ENCODE measurements around the gene TOR4A. TPM values are rescaled to one million over a fixed set of nuclear protein-coding genes. Genes with fewer than 3 reads are reported as not detected.

Gene TOR4A
- total RNA-seq, 2 experiments from 2014 or later, result 0.67 to 0.80 TPM

DNA sequence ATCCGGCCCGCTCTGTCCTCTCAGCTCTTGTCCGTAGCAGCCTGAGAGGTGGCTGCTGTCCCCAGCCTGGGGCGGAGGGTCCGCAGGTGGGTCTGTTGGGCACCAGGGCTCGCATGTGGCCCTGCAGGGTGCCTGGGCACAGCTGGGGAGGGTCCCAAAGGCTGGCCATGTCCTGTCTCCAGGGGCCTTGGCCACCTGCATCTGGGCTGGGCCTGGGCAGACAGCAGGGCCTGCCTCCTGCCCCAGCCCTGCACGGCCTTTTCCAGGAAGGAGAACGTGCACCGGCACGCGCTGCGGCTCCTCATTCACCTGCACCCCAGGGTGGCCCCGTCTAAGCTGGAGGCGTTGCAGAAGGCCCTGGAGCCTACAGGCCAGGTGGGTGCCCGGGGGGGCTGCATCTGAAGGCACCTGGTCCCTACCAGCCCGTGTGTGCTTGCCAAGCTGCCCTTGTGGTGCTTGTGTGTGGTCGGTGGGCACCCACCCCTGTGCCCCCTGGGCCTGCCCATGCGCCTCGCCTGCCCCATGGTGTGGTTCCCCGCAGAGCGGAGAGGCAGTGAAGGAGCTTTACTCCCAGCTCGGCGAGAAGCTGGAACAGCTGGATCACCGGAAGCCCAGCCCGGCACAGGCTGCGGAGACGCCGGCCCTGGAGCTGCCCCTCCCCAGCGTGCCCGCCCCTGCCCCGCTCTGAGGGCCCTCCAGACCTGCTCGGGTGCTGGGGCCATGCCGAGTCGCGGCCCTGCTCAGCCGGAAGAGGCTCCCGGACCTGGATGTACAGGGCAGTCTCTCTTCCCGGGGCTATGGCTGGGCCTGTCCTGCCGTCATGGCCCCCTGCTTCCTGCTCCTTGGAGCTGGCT is 5.1 kb upstream of the TOR4A start:
- peaks cover 23% of the 10 kb centered on the region for H3K4me1 Mint-ChIP-seq (ENCODE audit: low read depth)
- CTCF ChIA-PET, result no interaction called here
- POLR2A ChIA-PET, result interaction anchor here (1.1 kb wide), 1 partner anchor 10 kb away, joined by 3 read pairs; no protein-coding TSS in a partner anchor

GRCh38 chr9:137273095-137273490 is 4.4 kb upstream of the TOR4A start:
- Histone ChIP-seq H3K36me3 (ENCODE audit: insufficient read depth, low read length) (peaks cover 30% of the 10 kb centered on the region), H3K9me3 (ENCODE audit: control insufficient read depth in 1 of 2, insufficient read depth in 1 of 2, low read length in 2 of 2) (no peaks in the 10 kb centered on the region), H3K4me1 (ENCODE audit: insufficient read depth, low read length) (peaks cover 38% of the 10 kb centered on the region), H3K27ac (ENCODE audit: low read depth in 1 of 2, low read length in 2 of 2) (no peak overlapping the region), H3K4me3 (ENCODE audit: low read length) (no peak overlapping the region), H3K27me3 (ENCODE audit: control insufficient read depth in 1 of 2, insufficient read depth in 2 of 2, low read length in 2 of 2) (peaks cover 7% of the 10 kb centered on the region in 2 experiments)
- H3K9me3 Mint-ChIP-seq, result no peaks in the 10 kb centered on the region
- no peak for TF ChIP-seq CTCF (IDR thresholded peaks at IDR 0.05)
- no peak for ATAC-seq (ENCODE audit: poor library complexity)
- H3K36me3 Mint-ChIP-seq (ENCODE audit: low read depth), result peaks cover 27% of the 10 kb centered on the region
- POLR2A ChIA-PET, result interaction anchor here (1.1 kb wide), 1 partner anchor 9 kb away, joined by 3 read pairs; no protein-coding TSS in a partner anchor
- peaks cover 23% of the 10 kb centered on the region for H3K4me1 Mint-ChIP-seq (ENCODE audit: low read depth)
- peaks cover 7% of the 10 kb centered on the region for H3K27me3 Mint-ChIP-seq
- intact Hi-C loops (cut with DNase I, micrococcal nuclease), result no loop called here
- no peak overlapping the region for H3K4me3 Mint-ChIP-seq
- CTCF ChIA-PET, result interaction anchor here (0.5 kb wide), 1 partner anchor 142 kb away, joined by 3 read pairs; no protein-coding TSS in a partner anchor
- H3K27ac Mint-ChIP-seq, result no peak overlapping the region
- DNase-seq, result no peak

More for the DNA sequence above, 5.1 kb upstream of the TOR4A start:
- Mint-ChIP-seq H3K9me3 (no peaks in the 10 kb centered on the region), H3K36me3 (ENCODE audit: low read depth) (peaks cover 31% of the 10 kb centered on the region), H3K27ac (no peak overlapping the region), H3K4me3 (no peak overlapping the region), H3K27me3 (peaks cover 7% of the 10 kb centered on the region)
- Histone ChIP-seq H3K4me3 (ENCODE audit: low read length) (no peak overlapping the region), H3K4me1 (ENCODE audit: insufficient read depth, low read length) (peaks cover 32% of the 10 kb centered on the region), H3K27ac (ENCODE audit: low read depth in 1 of 2, low read length in 2 of 2) (no peak overlapping the region), H3K36me3 (ENCODE audit: insufficient read depth, low read length) (peaks cover 34% of the 10 kb centered on the region), H3K27me3 (ENCODE audit: control insufficient read depth in 1 of 2, insufficient read depth in 2 of 2, low read length in 2 of 2) (peaks cover 6 to 7% of the 10 kb centered on the region in 2 experiments), H3K9me3 (ENCODE audit: control insufficient read depth in 1 of 2, insufficient read depth in 1 of 2, low read length in 2 of 2) (no peaks in the 10 kb centered on the region)
- TF ChIP-seq CTCF (IDR thresholded peaks at IDR 0.05), result no peak
- ATAC-seq (ENCODE audit: poor library complexity), result no peak
- intact Hi-C loops (cut with DNase I, micrococcal nuclease), result no loop called here
- DNase-seq, result no peak

- TF ChIP-seq CTCF (IDR thresholded peaks at IDR 0.05), result no peak
- no peak for ATAC-seq (ENCODE audit: poor library complexity)
- Histone ChIP-seq H3K4me3 (ENCODE audit: low read length) (no peak overlapping the region), H3K9me3 (ENCODE audit: control insufficient read depth in 1 of 2, insufficient read depth in 1 of 2, low read length in 2 of 2) (no peaks in the 10 kb centered on the region), H3K27me3 (ENCODE audit: control insufficient read depth in 1 of 2, insufficient read depth in 2 of 2, low read length in 2 of 2) (peaks cover 7% of the 10 kb centered on the region in 2 experiments), H3K36me3 (ENCODE audit: insufficient read depth, low read length) (peaks cover 26% of the 10 kb centered on the region), H3K27ac (ENCODE audit: low read depth in 1 of 2, low read length in 2 of 2) (no peak overlapping the region), H3K4me1 (ENCODE audit: insufficient read depth, low read length) (peaks cover 41% of the 10 kb centered on the region)
- Mint-ChIP-seq H3K27me3 (peaks cover 7% of the 10 kb centered on the region), H3K9me3 (no peaks in the 10 kb centered on the region), H3K27ac (no peak overlapping the region), H3K4me3 (no peak overlapping the region), H3K4me1 (ENCODE audit: low read depth) (peaks cover 23% of the 10 kb centered on the region), H3K36me3 (ENCODE audit: low read depth) (peaks cover 20% of the 10 kb centered on the region)
- ChIA-PET POLR2A (interaction anchor here (0.9 kb wide), 1 partner anchor 33 kb away, joined by 3 read pairs; no protein-coding TSS in a partner anchor), CTCF (interaction anchor here (0.5 kb wide), 1 partner anchor 143 kb away, joined by 3 read pairs; no protein-coding TSS in a partner anchor)
- DNase-seq, result no peak
- intact Hi-C loops (cut with DNase I, micrococcal nuclease), result no loop called here
Observed at GRCh38 chr9:137273611-137274320, 3.8 kb upstream of the TOR4A start.

Data from CD4-positive, alpha-beta T cell (primary cell).